OCI-LY1 (cell line): Measurements from ENCODE around the gene HBG1.

ENCODE experiments used
- H2AFZ ChIP-seq: fragments of 200-600 bp; sonication (generic), shearing (Covaris generic); 2 replicates; pipeline ENCODE4 v1.6.0; 2014; ENCODE audit warnings: antibody characterized with exemption, mild to moderate bottlenecking, low read length
- H3F3A ChIP-seq: fragments of 200-600 bp; sonication (generic), shearing (Covaris generic); 2 replicates; pipeline ENCODE4 v1.6.0; 2014; ENCODE audit warnings: mild to moderate bottlenecking, antibody characterized with exemption, low read length, moderate library complexity; ENCODE audit not compliant: insufficient read depth
- H3K27ac ChIP-seq: fragments of 200-600 bp; sonication (generic); 2 replicates; pipeline ENCODE4 v1.5.1; 2014; ENCODE audit warnings: low read length, mixed run types, mild to moderate bottlenecking, low read depth; ENCODE audit not compliant: poor library complexity, severe bottlenecking
- H3K27me3 ChIP-seq: fragments of 200-600 bp; sonication (generic); 2 replicates; pipeline ENCODE4 v1.6.0; 2014; ENCODE audit warnings: antibody characterized with exemption, mild to moderate bottlenecking, low read length, moderate library complexity; ENCODE audit not compliant: insufficient read depth
- H3K36me3 ChIP-seq: fragments of 200-600 bp; sonication (generic); 2 replicates; pipeline ENCODE4 v1.6.1; 2014; ENCODE audit warnings: mild to moderate bottlenecking, antibody characterized with exemption, low read length, moderate library complexity, mixed read lengths; ENCODE audit not compliant: insufficient read depth
- H3K4me1 ChIP-seq: fragments of 200-600 bp; sonication (generic); 2 replicates; pipeline ENCODE4 v1.5.1; 2014; ENCODE audit warnings: mild to moderate bottlenecking, low read length, moderate library complexity; ENCODE audit not compliant: insufficient read depth, severe bottlenecking
- H3K4me2 ChIP-seq: fragments of 200-600 bp; sonication (generic), shearing (Covaris generic); 2 replicates; pipeline ENCODE4 v1.6.1; 2014; ENCODE audit warnings: low read length
- H3K4me3 ChIP-seq: fragments of 200-600 bp; sonication (generic); 2 replicates; pipeline ENCODE4 v1.5.1; 2014; ENCODE audit warnings: low read length, low read depth, mild to moderate bottlenecking, mixed read lengths; ENCODE audit not compliant: poor library complexity, severe bottlenecking
- H3K79me2 ChIP-seq: fragments of 200-600 bp; shearing (Covaris generic); 2 replicates; pipeline ENCODE4 v1.6.1; 2016; ENCODE audit warnings: mixed run types, low read length, mixed read lengths; ENCODE audit not compliant: insufficient read depth
- H3K9ac ChIP-seq: fragments of 200-600 bp; sonication (generic), shearing (Covaris generic); 2 replicates; pipeline ENCODE4 v1.6.1; 2014; ENCODE audit warnings: mild to moderate bottlenecking, low read length, mixed read lengths
- H3K9me2 ChIP-seq: fragments of 200-600 bp; sonication (generic), shearing (Covaris generic); 2 replicates; pipeline ENCODE4 v1.6.1; 2014; ENCODE audit warnings: low read depth, mild to moderate bottlenecking, low read length, mixed read lengths
- H3K9me3 ChIP-seq: fragments of 200-600 bp; shearing (Covaris generic); 2 replicates; pipeline ENCODE4 v1.6.1; 2014; ENCODE audit warnings: low read length, mixed read lengths
- H4K20me1 ChIP-seq: fragments of 200-600 bp; sonication (generic), shearing (Covaris generic); 2 replicates; pipeline ENCODE4 v1.6.0; 2016; ENCODE audit warnings: mild to moderate bottlenecking, low read length; ENCODE audit not compliant: insufficient read depth
- CTCF ChIP-seq: fragments of 200-600 bp; sonication (generic), shearing (Covaris generic); IDR thresholded peaks from 2 replicates; pipeline ENCODE4 v1.5.1; 2017; ENCODE audit warnings: mild to moderate bottlenecking, antibody characterized with exemption, low read length, moderate library complexity, mixed read lengths
- EZH2 ChIP-seq: fragments of 200-600 bp; sonication (generic), shearing (Covaris generic); IDR thresholded peaks from 2 replicates; pipeline ENCODE4 v1.8.0; 2017; ENCODE audit warnings: borderline replicate concordance, mixed run types, mild to moderate bottlenecking, antibody characterized with exemption, low read length, moderate library complexity, mixed read lengths

Gene HBG1

GRCh38 chr11:5235364-5236095 lies 14.1 kb downstream of the HBG1 start:
- Histone ChIP-seq H3K4me3 (no peak overlapping the region), H4K20me1 (no peaks in the 10 kb centered on the region), H3K9me2 (no peaks in the 10 kb centered on the region), H3K36me3 (no peaks in the 10 kb centered on the region), H3K9me3 (no peaks in the 10 kb centered on the region), H2AFZ (no peak overlapping the region), H3F3A (no peaks in the 10 kb centered on the region), H3K4me1 (no peaks in the 10 kb centered on the region), H3K79me2 (no peaks in the 10 kb centered on the region), H3K27ac (no peak overlapping the region), H3K4me2 (no peak overlapping the region), H3K9ac (no peak overlapping the region), H3K27me3 (no peaks in the 10 kb centered on the region)
- TF ChIP-seq EZH2 (no peak), CTCF (no peak)

- Histone ChIP-seq H3K4me3 (no peak within 1 kb of the TSS), H3K9me2 (no peaks in the 10 kb centered on the region), H4K20me1 (no peaks in the 10 kb centered on the region), H3K4me2 (no peak within 1 kb of the TSS), H3K79me2 (no peaks in the 10 kb centered on the region), H3K27me3 (no peaks in the 10 kb centered on the region), H3K4me1 (no peaks in the 10 kb centered on the region), H3K36me3 (no peaks in the 10 kb centered on the region), H3K9me3 (no peaks in the 10 kb centered on the region), H3K9ac (no peak within 1 kb of the TSS), H3F3A (no peaks in the 10 kb centered on the region), H2AFZ (no peak within 1 kb of the TSS), H3K27ac (no peak within 1 kb of the TSS)
- TF ChIP-seq CTCF (no peak), EZH2 (no peak)
Observed at GRCh38 chr11:5234381-5234834, 15.2 kb downstream of the HBG1 start, which contains the start of gene HBD. Gene HBD (minus strand): TSS chr11:5234483. CDS start chr11:5234433, 50 bp downstream.

- Histone ChIP-seq H3K4me1 (no peaks in the 10 kb centered on the region), H4K20me1 (no peaks in the 10 kb centered on the region), H3K4me3 (no peak overlapping the region), H3K79me2 (no peaks in the 10 kb centered on the region), H3K9ac (no peak overlapping the region), H3K27ac (no peak overlapping the region), H3K4me2 (no peak overlapping the region), H3K9me3 (no peaks in the 10 kb centered on the region), H3F3A (no peaks in the 10 kb centered on the region), H3K36me3 (no peaks in the 10 kb centered on the region), H2AFZ (no peak overlapping the region), H3K27me3 (no peaks in the 10 kb centered on the region), H3K9me2 (no peaks in the 10 kb centered on the region)
- TF ChIP-seq CTCF (no peak), EZH2 (no peak)
Observed at GRCh38 chr11:5233307-5233706, 16.4 kb downstream of the HBG1 start.
